SK-N-MC (cell line): Measurements from ENCODE around the gene SETD2.
"Not testable (repeated sequence)": the region's sequence is repeated elsewhere in the genome, so short reads cannot be mapped to it uniquely, and the experiment has no call there.

ENCODE experiments used
- EZH2 ChIP-seq: fragments of 200-600 bp; sonication (generic); IDR thresholded peaks from one replicate; pipeline ENCODE4 v1.6.1; 2017; ENCODE audit warnings: antibody characterized with exemption
- FOXP2 ChIP-seq: optimal IDR thresholded peaks from 2 replicates; pipeline ENCODE3; 2011; ENCODE audit warnings: mild to moderate bottlenecking, moderate library complexity; ENCODE audit not compliant: insufficient read depth; ENCODE audit errors: extremely low read length, control extremely low read depth
- POLR2AphosphoS5 ChIP-seq: IDR thresholded peaks from 2 replicates; pipeline ENCODE4 v1.6.1; 2012; ENCODE audit warnings: mild to moderate bottlenecking, low read depth, low read length, borderline replicate concordance

- TF ChIP-seq EZH2, FOXP2, POLR2AphosphoS5: not testable (repeated sequence)
Observed at GRCh38 chr3:47206022-47206421, 42.1 kb upstream of the SETD2 start.
